SU-DHL-6 (cell line): Measurements from ENCODE around the gene MYL10.

ENCODE experiments used
- H2AFZ ChIP-seq: fragments of 200-600 bp; sonication (generic); 2 replicates; pipeline ENCODE4 v1.6.1; 2014; ENCODE audit warnings: low read depth, mild to moderate bottlenecking, moderate library complexity, mixed read lengths, antibody characterized with exemption, low read length; ENCODE audit not compliant: severe bottlenecking
- H3F3A ChIP-seq: fragments of 200-600 bp; shearing (Covaris generic); 2 replicates; pipeline ENCODE4 v1.6.0; 2016; ENCODE audit warnings: antibody characterized with exemption, mild to moderate bottlenecking; ENCODE audit not compliant: insufficient read depth
- H3K27ac ChIP-seq: fragments of 200-600 bp; sonication (generic); 2 replicates; pipeline ENCODE4 v1.5.1; 2016; ENCODE audit warnings: low read depth, mild to moderate bottlenecking, low read length, moderate library complexity, mixed read lengths
- H3K27me3 ChIP-seq: fragments of 200-600 bp; sonication (generic), shearing (Covaris generic); 2 replicates; pipeline ENCODE4 v1.6.0; 2014; ENCODE audit warnings: mild to moderate bottlenecking, low read length
- H3K36me3 ChIP-seq: fragments of 200-600 bp; sonication (generic); 2 replicates; pipeline ENCODE4 v1.6.1; 2014; ENCODE audit warnings: mild to moderate bottlenecking, low read length, mixed read lengths
- H3K4me2 ChIP-seq: fragments of 300-600, 200-600 bp; shearing (Covaris generic), sonication (generic); 2 replicates; pipeline ENCODE4 v1.6.0; 2014; ENCODE audit warnings: low read length, low read depth, mild to moderate bottlenecking; ENCODE audit not compliant: poor library complexity, severe bottlenecking
- H3K4me3 ChIP-seq: fragments of 200-600 bp; sonication (generic); 2 replicates; pipeline ENCODE4 v1.5.1; 2014; ENCODE audit warnings: antibody characterized with exemption, low read length, mild to moderate bottlenecking, mixed read lengths; ENCODE audit not compliant: insufficient read depth, poor library complexity, severe bottlenecking
- H3K79me2 ChIP-seq: fragments of 200-600 bp; sonication (generic); 2 replicates; pipeline ENCODE4 v1.6.1; 2014; ENCODE audit warnings: mild to moderate bottlenecking, low read length, moderate library complexity; ENCODE audit not compliant: insufficient read depth
- H3K9ac ChIP-seq: fragments of 200-600 bp; sonication (generic); 2 replicates; pipeline ENCODE4 v1.7.0; 2014; ENCODE audit warnings: mild to moderate bottlenecking, low read length
- H3K9me2 ChIP-seq: fragments of 200-600 bp; sonication (generic); replicated peaks from 2 replicates; pipeline ENCODE4 v1.6.1; 2014; ENCODE audit warnings: low read length; ENCODE audit not compliant: insufficient read depth
- H3K9me3 ChIP-seq: fragments of 200-600 bp; sonication (generic); 2 replicates; pipeline ENCODE4 v1.6.1; 2014; ENCODE audit warnings: low read length, mixed read lengths; ENCODE audit not compliant: insufficient read depth
- H4K20me1 ChIP-seq: fragments of 200-600 bp; sonication (generic); 2 replicates; pipeline ENCODE4 v1.6.1; 2014; ENCODE audit warnings: low read depth, mild to moderate bottlenecking, antibody characterized with exemption, low read length, moderate library complexity, mixed read lengths
- EZH2phosphoT487 ChIP-seq: fragments of 200-600 bp; sonication (generic), shearing (Covaris generic); conservative IDR thresholded peaks from 2 replicates; pipeline ENCODE4 v1.6.1; 2018; ENCODE audit warnings: mild to moderate bottlenecking, antibody characterized with exemption, low read length, moderate library complexity, mixed read lengths
- TF ChIP-seq, protein P1 (sequence below): fragments of 200-600 bp; sonication (generic); IDR thresholded peaks from one replicate; pipeline ENCODE4 v1.5.1; 2017; ENCODE audit warnings: antibody characterized with exemption, mild to moderate bottlenecking, low read length, moderate library complexity; ENCODE audit not compliant: insufficient read depth, poor library complexity, severe bottlenecking

MYL10 gene

DNA sequence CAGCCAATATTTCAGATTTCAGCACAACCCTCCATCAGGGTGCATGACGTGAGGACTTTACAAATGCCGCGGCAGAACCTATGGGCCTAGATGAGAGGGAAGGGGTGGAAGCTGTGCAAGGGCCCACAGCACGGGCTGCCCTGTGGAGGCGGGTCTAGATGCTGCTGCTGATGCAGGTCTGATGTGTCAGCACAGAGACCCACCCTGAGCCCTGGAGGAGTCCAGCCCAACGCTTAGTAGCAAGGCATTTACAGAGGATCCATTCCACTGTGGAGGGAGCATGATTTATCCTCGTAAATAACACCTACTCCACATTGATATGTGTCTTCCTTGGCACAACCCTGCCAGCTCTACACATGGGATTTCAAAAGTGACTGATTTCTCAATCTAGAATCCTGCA, 48.5 kb downstream of the MYL10 start:
- no peak for TF ChIP-seq EZH2phosphoT487
- TF ChIP-seq, protein P1, sequence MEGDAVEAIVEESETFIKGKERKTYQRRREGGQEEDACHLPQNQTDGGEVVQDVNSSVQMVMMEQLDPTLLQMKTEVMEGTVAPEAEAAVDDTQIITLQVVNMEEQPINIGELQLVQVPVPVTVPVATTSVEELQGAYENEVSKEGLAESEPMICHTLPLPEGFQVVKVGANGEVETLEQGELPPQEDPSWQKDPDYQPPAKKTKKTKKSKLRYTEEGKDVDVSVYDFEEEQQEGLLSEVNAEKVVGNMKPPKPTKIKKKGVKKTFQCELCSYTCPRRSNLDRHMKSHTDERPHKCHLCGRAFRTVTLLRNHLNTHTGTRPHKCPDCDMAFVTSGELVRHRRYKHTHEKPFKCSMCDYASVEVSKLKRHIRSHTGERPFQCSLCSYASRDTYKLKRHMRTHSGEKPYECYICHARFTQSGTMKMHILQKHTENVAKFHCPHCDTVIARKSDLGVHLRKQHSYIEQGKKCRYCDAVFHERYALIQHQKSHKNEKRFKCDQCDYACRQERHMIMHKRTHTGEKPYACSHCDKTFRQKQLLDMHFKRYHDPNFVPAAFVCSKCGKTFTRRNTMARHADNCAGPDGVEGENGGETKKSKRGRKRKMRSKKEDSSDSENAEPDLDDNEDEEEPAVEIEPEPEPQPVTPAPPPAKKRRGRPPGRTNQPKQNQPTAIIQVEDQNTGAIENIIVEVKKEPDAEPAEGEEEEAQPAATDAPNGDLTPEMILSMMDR, result no peak
- Histone ChIP-seq H3F3A (no peaks in the 10 kb centered on the region), H3K27me3 (0 out of 2 replicates have a peak, but pooled peaks cover 2% of the 10 kb centered on the region), H3K36me3 (no peaks in the 10 kb centered on the region), H3K79me2 (no peaks in the 10 kb centered on the region), H3K9ac (no peak overlapping the region), H2AFZ (no peak overlapping the region), H3K9me2 (no peaks in the 10 kb centered on the region), H3K4me3 (no peak overlapping the region), H3K9me3 (no peaks in the 10 kb centered on the region), H3K27ac (no peak overlapping the region), H3K4me2 (no peak overlapping the region), H4K20me1 (no peaks in the 10 kb centered on the region)

DNA sequence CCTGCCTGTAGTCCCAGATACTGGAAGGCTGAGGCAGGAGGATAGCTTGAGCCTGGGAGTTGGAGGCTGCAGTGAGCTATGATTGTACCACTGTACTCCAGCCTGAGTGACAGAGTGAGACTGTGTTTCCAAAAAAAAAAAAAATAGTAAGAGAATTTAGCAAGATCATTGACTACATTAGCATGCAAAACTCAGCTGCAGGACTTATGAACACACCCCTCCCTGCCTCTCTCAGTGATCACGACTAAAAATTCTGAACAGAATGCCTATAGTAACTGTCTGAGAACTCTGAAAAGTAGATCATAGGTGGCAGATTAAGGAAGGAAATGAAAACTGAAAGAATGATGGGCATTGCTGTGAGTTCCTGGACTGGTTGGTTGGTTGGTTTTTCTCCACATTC, 50.5 kb downstream of the MYL10 start:
- no peak overlapping the region for H3K4me3 ChIP-seq

DNA sequence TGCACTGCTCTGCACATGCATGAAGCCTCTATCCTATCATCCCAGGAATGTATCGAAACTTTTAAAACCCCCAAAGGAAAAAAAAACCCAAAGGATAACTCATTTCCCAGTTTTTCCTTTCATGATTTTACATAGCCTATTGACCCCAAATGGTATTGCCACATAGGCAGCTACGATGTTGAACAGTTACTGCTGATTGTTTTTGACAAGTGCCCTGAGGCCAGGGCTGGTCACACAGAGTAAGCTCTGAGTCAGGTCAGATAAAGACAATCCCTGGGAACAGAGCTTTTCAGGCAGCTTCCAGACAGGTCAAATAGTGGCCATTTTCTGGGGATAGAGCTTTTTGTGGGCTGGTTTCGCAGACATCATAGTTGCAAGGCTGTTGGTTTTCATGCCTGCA, 52.1 kb downstream of the MYL10 start:
- Histone ChIP-seq H3K9me2 (no peaks in the 10 kb centered on the region), H3K27me3 (0 out of 2 replicates have a peak, but pooled peaks cover 2% of the 10 kb centered on the region), H3K9ac (no peak overlapping the region), H3K4me3 (no peak overlapping the region), H3K79me2 (no peaks in the 10 kb centered on the region), H2AFZ (no peak overlapping the region), H3K9me3 (no peaks in the 10 kb centered on the region), H3K27ac (no peak overlapping the region), H3K4me2 (no peak overlapping the region), H3F3A (no peaks in the 10 kb centered on the region), H3K36me3 (no peaks in the 10 kb centered on the region), H4K20me1 (no peaks in the 10 kb centered on the region)
- TF ChIP-seq, protein P1, result no peak

More for the DNA sequence above, 50.5 kb downstream of the MYL10 start:
- Histone ChIP-seq H3K4me2 (no peak overlapping the region), H3K79me2 (no peaks in the 10 kb centered on the region), H3K27me3 (0 out of 2 replicates have a peak, but pooled peaks cover 2% of the 10 kb centered on the region), H3K9ac (no peak overlapping the region), H3K9me2 (no peaks in the 10 kb centered on the region), H2AFZ (no peak overlapping the region), H3K36me3 (no peaks in the 10 kb centered on the region), H3K9me3 (no peaks in the 10 kb centered on the region), H3F3A (no peaks in the 10 kb centered on the region), H3K27ac (no peak overlapping the region), H4K20me1 (no peaks in the 10 kb centered on the region)
- TF ChIP-seq, protein P1, result no peak
- TF ChIP-seq EZH2phosphoT487, result no peak
